ENCODE results near the gene ADGRF5.

DNA sequence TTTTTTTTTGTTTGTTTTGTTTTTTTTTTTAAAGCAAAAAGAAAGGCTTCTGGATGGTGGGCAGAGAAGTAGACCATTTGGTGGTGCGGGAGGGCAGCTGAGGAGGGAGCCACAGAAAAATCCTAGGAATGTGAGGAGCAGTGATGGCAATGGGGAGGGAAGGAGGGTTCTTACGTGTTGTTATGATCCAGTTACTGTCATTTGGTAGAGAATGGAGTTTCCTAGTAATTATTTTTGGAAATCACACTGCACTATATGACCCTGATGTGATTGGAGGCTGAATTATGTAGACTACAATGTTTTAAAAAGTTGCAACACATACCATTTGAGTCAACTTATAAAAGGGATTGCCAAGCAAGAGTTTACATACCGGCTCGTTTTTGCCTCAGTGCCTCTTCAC, 22.1 kb downstream of the ADGRF5 start:
- TF ChIP-seq ZNF501 (tag by site-specific recombination; IDR thresholded peaks at IDR 0.05) (no peak), CTCF (tag by site-specific recombination; IDR thresholded peaks at IDR 0.05) (no peak), ZNF548 (tag by site-specific recombination; IDR thresholded peaks at IDR 0.05) (no peak), ZNF654 (tag by site-specific recombination; IDR thresholded peaks at IDR 0.05; ENCODE audit: low read depth) (no peak), BCL6B (tag by site-specific recombination; IDR thresholded peaks at IDR 0.05) (no peak), REST (tag by site-specific recombination; IDR thresholded peaks at IDR 0.05) (no peak)
- TF ChIP-seq, protein P1, sequence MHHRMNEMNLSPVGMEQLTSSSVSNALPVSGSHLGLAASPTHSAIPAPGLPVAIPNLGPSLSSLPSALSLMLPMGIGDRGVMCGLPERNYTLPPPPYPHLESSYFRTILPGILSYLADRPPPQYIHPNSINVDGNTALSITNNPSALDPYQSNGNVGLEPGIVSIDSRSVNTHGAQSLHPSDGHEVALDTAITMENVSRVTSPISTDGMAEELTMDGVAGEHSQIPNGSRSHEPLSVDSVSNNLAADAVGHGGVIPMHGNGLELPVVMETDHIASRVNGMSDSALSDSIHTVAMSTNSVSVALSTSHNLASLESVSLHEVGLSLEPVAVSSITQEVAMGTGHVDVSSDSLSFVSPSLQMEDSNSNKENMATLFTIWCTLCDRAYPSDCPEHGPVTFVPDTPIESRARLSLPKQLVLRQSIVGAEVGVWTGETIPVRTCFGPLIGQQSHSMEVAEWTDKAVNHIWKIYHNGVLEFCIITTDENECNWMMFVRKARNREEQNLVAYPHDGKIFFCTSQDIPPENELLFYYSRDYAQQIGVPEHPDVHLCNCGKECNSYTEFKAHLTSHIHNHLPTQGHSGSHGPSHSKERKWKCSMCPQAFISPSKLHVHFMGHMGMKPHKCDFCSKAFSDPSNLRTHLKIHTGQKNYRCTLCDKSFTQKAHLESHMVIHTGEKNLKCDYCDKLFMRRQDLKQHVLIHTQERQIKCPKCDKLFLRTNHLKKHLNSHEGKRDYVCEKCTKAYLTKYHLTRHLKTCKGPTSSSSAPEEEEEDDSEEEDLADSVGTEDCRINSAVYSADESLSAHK (tag by site-specific recombination; IDR thresholded peaks at IDR 0.05): no peak

All from HEK293 (cell line).